NCI-H1417 (cell line): ENCODE results near the gene ARHGEF4.
A peak's percentile ranks its signal among the peaks of the same experiment; 100 is the strongest.

Source experiments
- DNase-seq, 3 experiments: peaks; one replicate each; lab custom pipeline; 2025; lab: John Stamatoyannopoulos, UW

The ARHGEF4 gene

GRCh38 chr2:131014141-131014540, 177.4 kb downstream of the ARHGEF4 start:
- DNase-seq = no peak

- DNase-seq = no peak
Observed at GRCh38 chr2:131015764-131016163, 179.1 kb downstream of the ARHGEF4 start.

- no peak for DNase-seq
Observed at GRCh38 chr2:131016826-131017741, 180.4 kb downstream of the ARHGEF4 start.

- no peak for DNase-seq
Observed at GRCh38 chr2:131022731-131023130, 186.0 kb downstream of the ARHGEF4 start.

GRCh38 chr2:131023758-131024157, 187.0 kb downstream of the ARHGEF4 start:
- peak in 1 of 3 experiments; percentile 12 for DNase-seq

- no peak for DNase-seq
Observed at GRCh38 chr2:131026919-131027318, 190.2 kb downstream of the ARHGEF4 start.

- no peak for DNase-seq
Observed at GRCh38 chr2:131027566-131028528, 191.1 kb downstream of the ARHGEF4 start.

GRCh38 chr2:131029812-131030211, 193.1 kb downstream of the ARHGEF4 start:
- DNase-seq = no peak

GRCh38 chr2:131030478-131030971, 193.8 kb downstream of the ARHGEF4 start:
- DNase-seq = no peak

- DNase-seq = no peak
Observed at GRCh38 chr2:131031431-131031841, 194.7 kb downstream of the ARHGEF4 start.

- DNase-seq = no peak
Observed at GRCh38 chr2:131031875-131032274, 195.2 kb downstream of the ARHGEF4 start.

- DNase-seq = no peak
Observed at GRCh38 chr2:131032393-131032836, 195.7 kb downstream of the ARHGEF4 start.

- no peak for DNase-seq
Observed at GRCh38 chr2:131033786-131034121, 197.0 kb downstream of the ARHGEF4 start.

GRCh38 chr2:131034122-131035051, 197.7 kb downstream of the ARHGEF4 start:
- DNase-seq = no peak

GRCh38 chr2:131035112-131035825, 198.6 kb downstream of the ARHGEF4 start:
- no peak for DNase-seq

GRCh38 chr2:131035826-131036231, 199.1 kb downstream of the ARHGEF4 start:
- DNase-seq = no peak

GRCh38 chr2:131036269-131036668, 199.6 kb downstream of the ARHGEF4 start:
- DNase-seq = no peak

- DNase-seq = no peak
Observed at GRCh38 chr2:131036696-131037397, 200.1 kb downstream of the ARHGEF4 start.

GRCh38 chr2:131037398-131038257, 200.9 kb downstream of the ARHGEF4 start:
- DNase-seq = no peak
